Astrocyte (in vitro differentiated cells and primary cell): ENCODE measurements around the gene AKAP13.

Experiments used
- CTCF ChIP-seq: IDR thresholded peaks from 2 replicates; pipeline ENCODE4 v1.5.1; 2011; ENCODE audit warnings: low read depth, mild to moderate bottlenecking, inconsistent platforms, low read length, moderate library complexity; ENCODE audit not compliant: insufficient read depth
- EZH2 ChIP-seq: IDR thresholded peaks from 2 replicates; pipeline ENCODE4 v1.6.1; 2012; ENCODE audit warnings: mild to moderate bottlenecking, low read length, inconsistent platforms; ENCODE audit not compliant: insufficient read depth

- no peak for TF ChIP-seq CTCF
- no peak for TF ChIP-seq EZH2
Observed at GRCh38 chr15:85545185-85545584, 164.8 kb downstream of the AKAP13 start.
